ENCODE measurements around the gene KIF23. TPM values are rescaled to one million over a fixed set of nuclear protein-coding genes. Genes with fewer than 3 reads are reported as not detected.
"Not testable (repeated sequence)": the region's sequence is repeated elsewhere in the genome, so short reads cannot be mapped to it uniquely, and the experiment has no call there.

Gene KIF23
- total RNA-seq, 2 donors from 2014 or later: 53.4 to 82.6 TPM

- H3K4me1 ChIP-seq (ENCODE audit: control insufficient read depth, insufficient read depth, low read length): no peaks in the 10 kb centered on the region
- H3K36me3 ChIP-seq (ENCODE audit: control insufficient read depth, insufficient read depth, low read length): peaks cover 85% of the 10 kb centered on the region
- no peaks in the 10 kb centered on the region for H3K9me3 ChIP-seq (ENCODE audit: control insufficient read depth, low read length)
- Mint-ChIP-seq H3K9me3 (no peaks in the 10 kb centered on the region), H3K4me1 (no peaks in the 10 kb centered on the region), H3K27me3 (ENCODE audit: insufficient read depth) (no peaks in the 10 kb centered on the region), H3K27ac (peak overlapping the region; percentile 49), H3K36me3 (ENCODE audit: low read depth) (peaks cover 77% of the 10 kb centered on the region), H3K4me3 (no peak overlapping the region)
- no peak overlapping the region for H3K27ac ChIP-seq (ENCODE audit: low read depth, low read length)
- H3K9ac ChIP-seq (ENCODE audit: extremely low read depth, low read length, poor library complexity, severe bottlenecking): no peak overlapping the region
- H3K4me3 ChIP-seq (ENCODE audit: low read length): no peak overlapping the region
- 95 to 100% methylated on average over 6 to 7 of the region's 7 CpGs for WGBS, 2 experiments (ENCODE audit: insufficient coverage in 1 of 2, insufficient read length in 1 of 2)
- TF ChIP-seq CTCF (conservative IDR thresholded peaks at IDR 0.05): no peak
- no peak for DNase-seq
- no peaks in the 10 kb centered on the region for H3K27me3 ChIP-seq (ENCODE audit: control insufficient read depth, insufficient read depth, low read length, poor library complexity, severe bottlenecking)
Observed at GRCh38 chr15:69444686-69445085, 30.5 kb downstream of the KIF23 start.

GRCh38 chr15:69446953-69447352, 32.8 kb downstream of the KIF23 start:
- H3K27ac Mint-ChIP-seq: no peak overlapping the region
- peaks cover 58% of the 10 kb centered on the region for H3K36me3 Mint-ChIP-seq (ENCODE audit: low read depth)
- Histone ChIP-seq H3K9me3 (ENCODE audit: control insufficient read depth, low read length) (no peaks in the 10 kb centered on the region), H3K27me3 (ENCODE audit: control insufficient read depth, insufficient read depth, low read length, poor library complexity, severe bottlenecking) (no peaks in the 10 kb centered on the region), H3K4me1 (ENCODE audit: control insufficient read depth, insufficient read depth, low read length) (no peaks in the 10 kb centered on the region), H3K36me3 (ENCODE audit: control insufficient read depth, insufficient read depth, low read length) (peaks cover 63% of the 10 kb centered on the region), H3K4me3 (ENCODE audit: low read length) (no peak overlapping the region), H3K27ac (ENCODE audit: low read depth, low read length) (no peak overlapping the region), H3K9ac (ENCODE audit: extremely low read depth, low read length, poor library complexity, severe bottlenecking) (no peak overlapping the region)
- peaks cover 3% of the 10 kb centered on the region for H3K4me1 Mint-ChIP-seq
- H3K9me3 Mint-ChIP-seq: no peaks in the 10 kb centered on the region
- TF ChIP-seq CTCF (conservative IDR thresholded peaks at IDR 0.05): no peak
- no peak overlapping the region for H3K4me3 Mint-ChIP-seq
- no peak for DNase-seq
- H3K27me3 Mint-ChIP-seq (ENCODE audit: insufficient read depth): no peaks in the 10 kb centered on the region
- WGBS, 2 experiments (ENCODE audit: insufficient coverage in 1 of 2, insufficient read length in 1 of 2): 94 to 95% methylated on average over 2 of the region's 2 CpGs

- H3K4me1 ChIP-seq (ENCODE audit: control insufficient read depth, insufficient read depth, low read length); H3K27me3 Mint-ChIP-seq (ENCODE audit: insufficient read depth); H3K27ac Mint-ChIP-seq; H3K9me3 ChIP-seq (ENCODE audit: control insufficient read depth, low read length); H3K9ac ChIP-seq (ENCODE audit: extremely low read depth, low read length, poor library complexity, severe bottlenecking); H3K9me3 Mint-ChIP-seq; DNase-seq; H3K4me3 Mint-ChIP-seq; H3K27me3 ChIP-seq (ENCODE audit: control insufficient read depth, insufficient read depth, low read length, poor library complexity, severe bottlenecking); H3K4me3 ChIP-seq (ENCODE audit: low read length); H3K27ac ChIP-seq (ENCODE audit: low read depth, low read length): not testable (repeated sequence)
- peaks cover 55% of the 10 kb centered on the region for H3K36me3 Mint-ChIP-seq (ENCODE audit: low read depth)
- H3K4me1 Mint-ChIP-seq: peaks cover 15% of the 10 kb centered on the region
- peaks cover 51% of the 10 kb centered on the region for H3K36me3 ChIP-seq (ENCODE audit: control insufficient read depth, insufficient read depth, low read length)
- 86 to 96% methylated on average over 4 of the region's 4 CpGs for WGBS, 2 experiments (ENCODE audit: insufficient coverage in 1 of 2, insufficient read length in 1 of 2)
Observed at GRCh38 chr15:69450221-69450620, 36.1 kb downstream of the KIF23 start.

Data from endodermal cell (in vitro differentiated cells).